Measurements from ENCODE around the gene CDH20. TPM values are rescaled to one million over a fixed set of nuclear protein-coding genes. Genes with fewer than 3 reads are reported as not detected.

CDH20 gene
- polyA plus RNA-seq, 3 donors, result 0.45 to 2.9 (median 0.48) TPM

GRCh38 chr18:61549416-61549815, 216.2 kb downstream of the CDH20 start:
- 87 to 95% (median 89%) methylated on average over 3 of the region's 3 CpGs for WGBS, 3 donors

GRCh38 chr18:61549889-61550288, 216.7 kb downstream of the CDH20 start:
- 84 to 93% (median 87%) methylated on average over 11 of the region's 11 CpGs for WGBS, 3 donors
- no peak overlapping the region for H3K27ac ChIP-seq (ENCODE audit: low read depth, low read length)

More at GRCh38 chr18:61549416-61549815, 216.2 kb downstream of the CDH20 start:
- no peak overlapping the region for H3K27ac ChIP-seq (ENCODE audit: low read depth, low read length)

DNA sequence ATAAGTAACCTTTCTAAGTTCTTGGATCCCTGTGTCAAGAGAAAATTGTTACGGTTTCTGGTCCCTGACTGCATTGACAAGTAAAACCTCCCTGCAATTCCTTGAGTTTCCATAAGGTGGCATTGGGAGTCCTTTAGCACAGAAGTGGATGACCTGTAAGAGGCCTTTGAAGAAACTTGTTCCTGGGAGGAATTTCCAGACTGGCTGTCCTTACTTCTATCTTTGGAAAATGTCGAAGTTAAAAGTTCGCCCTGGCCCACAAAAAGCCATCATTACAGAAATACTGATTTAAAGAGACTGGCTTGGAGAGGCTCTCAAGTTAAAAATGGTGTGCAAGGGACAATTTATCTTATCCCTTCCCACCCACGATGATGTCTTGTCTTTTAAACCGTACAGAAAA, 218.4 kb downstream of the CDH20 start:
- no peak overlapping the region for H3K27ac ChIP-seq (ENCODE audit: low read depth, low read length)
- 25 to 33% (median 27%) methylated on average over 5 of the region's 5 CpGs for WGBS, 3 donors

GRCh38 chr18:61553045-61553659, 219.9 kb downstream of the CDH20 start:
- H3K27ac ChIP-seq (ENCODE audit: low read depth, low read length), result no peak overlapping the region
- 69 to 80% (median 80%) methylated on average over 4 of the region's 4 CpGs for WGBS, 3 donors

DNA sequence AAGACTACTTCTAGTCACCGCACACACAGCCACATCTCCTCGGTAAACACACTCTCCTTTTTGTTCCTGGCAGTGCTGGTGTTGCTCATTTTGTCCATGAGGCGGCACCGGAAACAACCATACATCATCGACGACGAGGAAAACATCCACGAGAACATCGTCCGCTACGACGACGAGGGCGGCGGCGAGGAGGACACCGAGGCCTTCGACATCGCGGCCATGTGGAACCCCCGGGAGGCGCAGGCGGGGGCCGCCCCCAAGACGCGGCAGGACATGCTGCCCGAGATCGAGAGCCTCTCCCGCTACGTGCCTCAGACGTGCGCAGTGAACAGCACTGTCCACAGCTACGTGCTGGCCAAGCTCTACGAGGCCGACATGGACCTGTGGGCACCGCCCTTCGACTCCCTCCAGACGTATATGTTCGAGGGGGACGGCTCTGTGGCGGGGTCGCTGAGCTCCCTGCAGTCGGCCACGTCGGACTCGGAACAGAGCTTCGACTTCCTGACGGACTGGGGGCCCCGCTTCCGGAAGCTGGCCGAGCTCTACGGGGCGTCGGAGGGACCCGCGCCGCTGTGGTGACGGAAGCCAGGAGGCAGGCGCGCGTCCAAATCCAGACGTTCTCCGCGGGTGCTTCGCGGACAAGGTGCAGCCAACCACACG, 221.0 kb downstream of the CDH20 start:
- H3K27ac ChIP-seq (ENCODE audit: low read depth, low read length), result no peak overlapping the region
- 65 to 70% (median 66%) methylated on average over 66 to 67 of the region's 67 CpGs for WGBS, 3 donors

DNA sequence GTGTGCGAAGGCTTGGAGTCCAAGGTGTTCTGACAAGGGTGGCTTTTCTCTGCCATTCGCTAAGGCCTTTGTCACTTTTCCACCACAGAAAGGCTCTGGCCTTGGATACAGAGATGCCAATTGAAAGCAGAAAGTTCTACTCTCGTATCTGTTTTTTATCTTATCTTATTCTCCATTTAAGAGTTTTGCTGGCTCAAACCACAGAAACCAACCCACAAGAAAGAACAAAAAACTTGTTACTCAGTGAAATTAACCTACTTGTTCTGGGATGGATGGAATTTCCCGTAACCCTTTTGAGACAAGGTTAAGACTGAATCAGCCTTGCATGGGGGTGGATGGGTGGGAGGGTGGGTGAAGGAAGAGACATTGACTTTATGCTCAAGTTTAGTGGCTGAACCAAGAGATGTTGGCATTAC, 221.7 kb downstream of the CDH20 start:
- H3K27ac ChIP-seq (ENCODE audit: low read depth, low read length), result no peak overlapping the region
- 79 to 86% (median 83%) methylated on average over 4 of the region's 4 CpGs for WGBS, 3 donors

- WGBS, 3 donors, result 67 to 84% (median 76%) methylated on average over 3 of the region's 3 CpGs
- no peak overlapping the region for H3K27ac ChIP-seq (ENCODE audit: low read depth, low read length)
These were observed 223.1 kb downstream of the CDH20 start for GRCh38 chr18:61556316-61556715.

DNA sequence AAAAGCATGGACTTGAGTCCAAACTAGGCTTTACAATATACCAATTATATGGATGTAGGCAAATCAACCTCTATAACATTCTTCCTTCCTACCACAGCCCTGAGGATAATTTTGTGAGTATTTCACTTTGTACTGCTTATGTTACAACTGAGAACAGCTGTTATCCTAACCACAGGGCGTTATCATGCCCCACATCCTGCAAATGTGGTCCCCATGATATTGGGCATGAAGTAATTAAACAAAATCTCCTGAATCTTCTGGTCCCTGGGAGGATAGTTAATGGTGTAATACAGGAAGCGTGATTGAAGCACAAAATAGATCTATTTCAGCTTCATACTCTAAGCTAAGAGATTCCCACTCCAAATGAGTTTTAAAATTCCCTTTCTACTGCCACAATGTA, 223.6 kb downstream of the CDH20 start:
- no peak overlapping the region for H3K27ac ChIP-seq (ENCODE audit: low read depth, low read length)
- 39 to 48% (median 46%) methylated on average over 2 of the region's 2 CpGs for WGBS, 3 donors

- 82 to 84% (median 82%) methylated on average over 9 of the region's 9 CpGs for WGBS, 3 donors
- H3K27ac ChIP-seq (ENCODE audit: low read depth, low read length), result no peak overlapping the region
These were observed 236.1 kb downstream of the CDH20 start for GRCh38 chr18:61569176-61569892.

DNA sequence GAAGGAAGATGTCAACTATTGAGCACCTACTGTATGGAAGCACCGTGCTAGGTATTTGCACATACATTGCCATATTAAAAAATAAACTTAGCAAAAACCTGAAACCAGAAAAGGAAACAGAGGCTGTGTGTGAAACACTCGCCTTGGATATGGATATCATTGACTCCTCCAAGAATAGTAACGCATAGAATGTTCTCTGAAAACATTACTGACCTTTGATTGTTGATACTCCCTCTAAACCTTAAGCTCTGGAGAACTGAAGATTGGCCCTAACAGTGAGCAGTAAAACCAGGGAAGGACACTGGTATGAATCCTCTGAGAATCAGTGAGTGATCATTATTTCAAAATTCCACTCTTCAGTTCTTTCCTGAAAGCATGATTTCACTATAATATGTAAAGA, 236.8 kb downstream of the CDH20 start:
- H3K27ac ChIP-seq (ENCODE audit: low read depth, low read length), result no peak overlapping the region
- WGBS, 3 donors, result 74 to 85% (median 77%) methylated on average over 3 of the region's 3 CpGs

DNA sequence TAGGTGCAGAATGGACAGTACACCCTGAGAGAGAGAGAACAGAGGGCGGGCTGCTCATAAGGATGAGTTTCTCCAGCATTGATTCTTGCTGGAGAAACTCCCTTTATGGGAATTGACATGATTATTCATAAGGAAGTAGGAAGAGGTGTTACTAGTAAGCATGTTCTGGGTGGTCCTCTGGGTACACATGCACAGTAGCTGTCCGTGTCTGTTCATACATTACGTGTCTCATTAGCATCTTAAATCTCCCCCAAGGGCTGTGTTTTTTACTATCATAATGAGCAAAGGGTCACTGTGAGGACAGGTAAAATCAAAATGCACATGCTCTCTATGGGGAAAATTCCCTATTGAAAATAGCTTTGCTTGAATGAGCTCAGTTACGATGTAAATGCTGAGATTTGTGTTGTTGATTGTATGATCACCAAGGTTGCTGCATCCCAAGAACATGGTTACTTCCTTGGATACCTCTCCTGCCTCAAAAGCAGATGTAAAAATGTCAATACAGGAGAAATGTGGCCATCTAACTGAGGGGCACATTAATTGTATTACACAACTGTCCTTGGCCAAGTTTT, 238.9 kb downstream of the CDH20 start:
- 92 to 93% (median 92%) methylated on average over 4 of the region's 4 CpGs for WGBS, 3 donors

DNA sequence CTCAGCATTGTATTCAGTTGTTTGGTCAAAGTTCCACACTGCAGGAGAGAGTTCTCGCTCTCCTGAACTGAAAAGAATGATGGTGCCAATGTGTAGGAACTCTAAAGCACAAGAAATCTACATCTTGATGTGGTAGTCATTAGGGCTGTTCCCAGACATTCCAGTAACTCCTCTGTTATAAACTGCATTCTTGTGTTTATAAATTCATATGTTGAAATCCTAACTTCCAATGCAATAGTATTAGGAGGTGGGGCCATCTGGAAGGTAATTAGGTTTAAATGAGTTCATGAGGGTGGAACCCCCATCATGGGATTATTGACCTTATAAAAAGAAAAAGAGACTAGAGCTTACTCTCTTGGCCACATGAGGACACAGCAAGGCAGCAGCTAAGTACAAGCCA, 239.6 kb downstream of the CDH20 start:
- 85 to 100% (median 94%) methylated on average over 1 of the region's 1 CpG for WGBS, 3 donors
- H3K27ac ChIP-seq (ENCODE audit: low read depth, low read length), result no peak overlapping the region

More for the DNA sequence above, 238.9 kb downstream of the CDH20 start:
- H3K27ac ChIP-seq (ENCODE audit: low read depth, low read length), result no peak overlapping the region

GRCh38 chr18:61574665-61575064, 241.4 kb downstream of the CDH20 start:
- H3K27ac ChIP-seq (ENCODE audit: low read depth, low read length), result no peak overlapping the region

DNA sequence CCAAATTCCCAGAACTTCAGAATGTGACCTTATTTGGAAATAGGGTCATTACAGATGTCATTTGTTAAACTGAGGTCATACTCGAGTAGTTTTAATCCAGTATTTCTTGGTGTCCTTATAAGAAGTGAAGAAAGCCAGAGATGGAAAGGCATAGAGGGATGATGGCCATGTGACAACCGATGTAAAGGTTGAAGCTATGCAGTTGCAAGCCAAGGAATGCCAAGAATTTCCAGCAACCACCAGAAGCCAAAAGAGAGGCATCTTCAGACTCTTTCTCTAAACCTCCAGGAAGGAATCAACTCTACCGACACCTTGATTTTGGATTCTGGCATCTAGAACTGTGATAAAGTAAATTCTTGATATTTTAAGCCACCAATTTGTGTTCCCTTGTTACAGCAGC, 242.2 kb downstream of the CDH20 start:
- WGBS, 3 donors, result 65 to 78% (median 72%) methylated on average over 3 of the region's 3 CpGs
- H3K27ac ChIP-seq (ENCODE audit: low read depth, low read length), result no peak overlapping the region

- 85 to 90% (median 85%) methylated on average over 2 of the region's 2 CpGs for WGBS, 3 donors
- H3K27ac ChIP-seq (ENCODE audit: low read depth, low read length), result no peak overlapping the region
These were observed 245.6 kb downstream of the CDH20 start for GRCh38 chr18:61578846-61579245.

DNA sequence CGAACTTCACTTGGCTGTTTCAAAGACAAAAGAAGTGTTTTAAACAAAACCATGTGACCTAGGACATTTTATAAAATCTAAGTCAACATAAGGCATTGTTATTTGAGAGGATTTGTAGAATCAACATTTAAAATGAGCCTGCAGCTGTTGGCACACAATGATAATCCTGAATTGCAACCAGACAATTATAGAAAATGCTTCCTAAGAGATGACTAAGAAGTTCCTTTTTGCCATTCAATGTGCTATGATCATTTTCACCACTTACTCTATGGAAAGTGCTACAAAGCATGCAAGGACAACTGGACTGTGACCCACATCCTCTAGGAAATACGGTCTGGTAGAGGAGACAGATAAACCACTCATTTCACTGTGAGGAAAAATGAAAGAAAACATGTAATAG, 246.4 kb downstream of the CDH20 start:
- H3K27ac ChIP-seq (ENCODE audit: low read depth, low read length), result no peak overlapping the region
- WGBS, 3 donors, result 46 to 57% (median 49%) methylated on average over 2 of the region's 2 CpGs

GRCh38 chr18:61580046-61580445, 246.8 kb downstream of the CDH20 start:
- no peak overlapping the region for H3K27ac ChIP-seq (ENCODE audit: low read depth, low read length)
- 69 to 74% (median 72%) methylated on average over 2 of the region's 2 CpGs for WGBS, 3 donors

DNA sequence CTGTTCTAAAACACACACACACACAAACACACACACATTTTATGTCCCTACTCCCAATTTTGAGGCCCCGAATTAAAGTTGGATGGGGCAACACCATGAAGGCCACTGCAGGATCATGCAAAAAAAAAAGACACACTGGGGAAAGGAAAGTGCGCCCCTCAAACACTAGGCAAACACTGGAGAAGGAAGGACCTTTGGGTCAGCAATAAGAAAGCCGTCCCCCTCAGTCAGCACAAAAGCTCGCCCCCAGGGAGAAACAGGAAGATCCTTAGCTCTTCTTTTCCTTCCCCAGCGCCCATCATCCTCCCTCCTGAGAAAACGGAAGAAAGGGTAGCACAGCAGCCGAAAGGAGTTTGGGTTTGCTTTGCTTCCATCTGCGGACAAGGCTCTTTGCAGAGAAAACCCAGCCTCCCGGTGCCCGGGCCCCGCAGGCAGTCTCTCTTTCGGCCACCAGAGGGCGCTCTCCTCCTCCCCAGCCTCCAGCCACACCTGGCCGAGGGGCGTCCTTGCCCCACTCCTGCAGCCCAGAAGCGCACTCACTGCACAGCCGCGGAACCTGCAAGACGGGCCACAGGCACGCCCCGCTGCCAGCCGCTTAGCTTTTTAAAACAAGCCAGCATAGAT, 248.5 kb downstream of the CDH20 start:
- 7% methylated on average over 22 of the region's 22 CpGs for WGBS, 3 donors
- no peak overlapping the region for H3K27ac ChIP-seq (ENCODE audit: low read depth, low read length)

DNA sequence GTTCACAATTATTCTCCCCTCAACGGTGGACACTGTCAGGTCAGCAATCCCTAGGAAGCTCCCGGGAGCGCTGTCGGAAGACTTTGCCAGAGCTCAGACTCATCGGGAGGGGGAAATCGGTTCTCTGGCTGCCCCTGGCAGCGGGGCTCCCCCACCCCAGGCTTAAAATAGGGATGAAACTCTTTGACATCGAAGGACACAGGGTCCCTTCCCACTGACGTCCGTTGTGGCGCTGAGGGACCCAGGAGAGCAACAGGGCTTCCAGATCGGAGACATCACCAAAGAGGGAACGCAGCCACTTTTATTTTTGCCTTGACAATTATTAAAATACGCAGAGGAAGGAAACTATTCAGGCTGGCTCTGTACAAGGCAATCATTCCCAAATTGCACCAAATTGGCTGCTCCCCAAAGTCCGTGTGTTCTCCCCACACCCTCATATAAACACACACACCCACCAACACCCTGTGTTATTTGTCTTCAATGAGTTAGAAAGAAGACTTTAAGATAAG, 249.0 kb downstream of the CDH20 start:
- no peak overlapping the region for H3K27ac ChIP-seq (ENCODE audit: low read depth, low read length)

More for the DNA sequence above, 249.0 kb downstream of the CDH20 start:
- 15 to 18% (median 18%) methylated on average over 15 of the region's 15 CpGs for WGBS, 3 donors

Data from adipose tissue (tissue), 3 donors.